OCI-LY7 (cell line): ENCODE data around the gene TSPAN17.

ENCODE experiments used
- CTCF ChIP-seq: fragments of 200-600 bp; sonication (generic); conservative IDR thresholded peaks from 2 replicates; pipeline ENCODE4 v1.5.1; 2014; ENCODE audit warnings: mild to moderate bottlenecking, antibody characterized with exemption, low read length, moderate library complexity, mixed read lengths
- EZH2phosphoT487 ChIP-seq: fragments of 200-600 bp; sonication (generic); IDR thresholded peaks from 2 replicates; pipeline ENCODE4 v1.6.1; 2018; ENCODE audit warnings: low read depth, borderline replicate concordance, mild to moderate bottlenecking, mixed run types, antibody characterized with exemption, low read length, moderate library complexity, mixed read lengths

- TF ChIP-seq CTCF (no peak), EZH2phosphoT487 (no peak)
Measured at GRCh38 chr5:176671890-176672747, 24.8 kb downstream of the TSPAN17 start.
